AG10803 (cell line): ENCODE data around the gene ZC3H8.

Experiments
- DNase-seq: peaks from one replicate; pipeline ENCODE4 v3.0.0; 2010; ENCODE audit warnings: low read depth
- H3K4me3 ChIP-seq: 2 replicates; pipeline ENCODE4 v1.5.1; 2011; ENCODE audit warnings: mild to moderate bottlenecking, low read length, control low read depth
- TF ChIP-seq, protein P1 (sequence below): conservative IDR thresholded peaks from 2 replicates; pipeline ENCODE4 v1.5.1; 2011; ENCODE audit warnings: mild to moderate bottlenecking, low read length, control low read depth, inconsistent platforms

Gene ZC3H8

GRCh38 chr2:112187805-112188596 is 66.8 kb downstream of the ZC3H8 start:
- H3K4me3 ChIP-seq, result no peak overlapping the region
- TF ChIP-seq, protein P1, sequence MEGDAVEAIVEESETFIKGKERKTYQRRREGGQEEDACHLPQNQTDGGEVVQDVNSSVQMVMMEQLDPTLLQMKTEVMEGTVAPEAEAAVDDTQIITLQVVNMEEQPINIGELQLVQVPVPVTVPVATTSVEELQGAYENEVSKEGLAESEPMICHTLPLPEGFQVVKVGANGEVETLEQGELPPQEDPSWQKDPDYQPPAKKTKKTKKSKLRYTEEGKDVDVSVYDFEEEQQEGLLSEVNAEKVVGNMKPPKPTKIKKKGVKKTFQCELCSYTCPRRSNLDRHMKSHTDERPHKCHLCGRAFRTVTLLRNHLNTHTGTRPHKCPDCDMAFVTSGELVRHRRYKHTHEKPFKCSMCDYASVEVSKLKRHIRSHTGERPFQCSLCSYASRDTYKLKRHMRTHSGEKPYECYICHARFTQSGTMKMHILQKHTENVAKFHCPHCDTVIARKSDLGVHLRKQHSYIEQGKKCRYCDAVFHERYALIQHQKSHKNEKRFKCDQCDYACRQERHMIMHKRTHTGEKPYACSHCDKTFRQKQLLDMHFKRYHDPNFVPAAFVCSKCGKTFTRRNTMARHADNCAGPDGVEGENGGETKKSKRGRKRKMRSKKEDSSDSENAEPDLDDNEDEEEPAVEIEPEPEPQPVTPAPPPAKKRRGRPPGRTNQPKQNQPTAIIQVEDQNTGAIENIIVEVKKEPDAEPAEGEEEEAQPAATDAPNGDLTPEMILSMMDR, result no peak
- no peak for DNase-seq

DNA sequence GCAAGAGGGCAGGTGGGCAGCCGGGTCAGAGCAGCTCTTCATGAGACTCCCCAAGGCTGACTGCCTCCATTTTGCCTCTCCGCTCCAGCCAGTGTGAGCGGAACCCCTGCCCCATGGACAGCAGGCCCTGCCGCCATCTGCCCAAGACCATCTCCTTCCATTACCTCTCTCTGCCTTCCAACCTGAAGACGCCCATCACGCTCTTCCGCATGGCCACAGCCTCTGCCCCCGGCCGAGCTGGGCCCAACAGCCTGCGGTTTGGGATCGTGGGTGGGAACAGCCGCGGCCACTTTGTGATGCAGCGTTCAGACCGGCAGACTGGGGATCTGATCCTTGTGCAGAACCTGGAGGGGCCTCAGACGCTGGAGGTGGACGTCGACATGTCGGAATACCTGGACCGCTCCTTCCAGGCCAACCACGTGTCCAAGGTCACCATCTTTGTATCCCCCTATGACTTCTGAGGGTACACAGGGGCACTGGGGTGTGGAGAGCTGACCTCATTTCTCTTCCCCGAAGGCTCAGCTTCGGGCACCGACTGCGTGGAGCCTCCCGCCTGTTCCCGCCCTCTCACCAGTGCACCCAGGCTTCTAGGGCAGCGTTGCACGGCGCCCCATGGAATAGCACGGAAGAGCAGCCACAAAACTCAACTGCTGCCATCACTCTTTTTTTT is 67.7 kb downstream of the ZC3H8 start:
- no peak overlapping the region for H3K4me3 ChIP-seq
- DNase-seq, result no peak
- TF ChIP-seq, protein P1, result no peak

- no peak for DNase-seq
- no peak overlapping the region for H3K4me3 ChIP-seq
- TF ChIP-seq, protein P1, result no peak
Measured at GRCh38 chr2:112185131-112185530, 69.7 kb downstream of the ZC3H8 start.

- no peak overlapping the region for H3K4me3 ChIP-seq
- DNase-seq, result no peak
- TF ChIP-seq, protein P1, result no peak
Measured at GRCh38 chr2:112184121-112184520, 70.7 kb downstream of the ZC3H8 start.

GRCh38 chr2:112183327-112184025 is 71.4 kb downstream of the ZC3H8 start:
- no peak for DNase-seq

GRCh38 chr2:112182581-112183034 is 72.2 kb downstream of the ZC3H8 start:
- no peak overlapping the region for H3K4me3 ChIP-seq
- TF ChIP-seq, protein P1, result no peak
- no peak for DNase-seq

More at GRCh38 chr2:112183327-112184025, 71.4 kb downstream of the ZC3H8 start:
- no peak overlapping the region for H3K4me3 ChIP-seq
- TF ChIP-seq, protein P1, result no peak
